ENCODE results near the gene PCGF3.

DNA sequence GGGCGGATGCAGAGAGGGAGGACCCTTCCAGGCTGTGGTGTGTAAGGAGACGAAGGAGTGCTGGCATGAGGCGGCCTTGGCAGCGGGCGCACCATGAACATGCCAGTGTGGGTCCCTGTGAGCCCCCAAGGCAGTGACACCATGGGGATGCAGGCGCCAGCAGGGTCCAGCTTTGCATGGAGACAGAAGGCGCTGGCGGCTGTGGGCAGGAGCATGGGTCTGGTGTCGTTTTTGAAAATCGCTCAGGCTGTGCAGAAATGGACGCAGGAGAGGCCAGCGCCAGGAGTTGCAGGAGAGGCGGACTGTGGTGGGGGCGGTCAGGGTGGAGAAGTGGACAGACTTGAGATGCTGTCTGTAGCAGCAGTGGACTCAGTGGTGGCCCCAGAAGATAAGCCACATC is 56.1 kb downstream of the PCGF3 start:
- TF ChIP-seq, protein P1, sequence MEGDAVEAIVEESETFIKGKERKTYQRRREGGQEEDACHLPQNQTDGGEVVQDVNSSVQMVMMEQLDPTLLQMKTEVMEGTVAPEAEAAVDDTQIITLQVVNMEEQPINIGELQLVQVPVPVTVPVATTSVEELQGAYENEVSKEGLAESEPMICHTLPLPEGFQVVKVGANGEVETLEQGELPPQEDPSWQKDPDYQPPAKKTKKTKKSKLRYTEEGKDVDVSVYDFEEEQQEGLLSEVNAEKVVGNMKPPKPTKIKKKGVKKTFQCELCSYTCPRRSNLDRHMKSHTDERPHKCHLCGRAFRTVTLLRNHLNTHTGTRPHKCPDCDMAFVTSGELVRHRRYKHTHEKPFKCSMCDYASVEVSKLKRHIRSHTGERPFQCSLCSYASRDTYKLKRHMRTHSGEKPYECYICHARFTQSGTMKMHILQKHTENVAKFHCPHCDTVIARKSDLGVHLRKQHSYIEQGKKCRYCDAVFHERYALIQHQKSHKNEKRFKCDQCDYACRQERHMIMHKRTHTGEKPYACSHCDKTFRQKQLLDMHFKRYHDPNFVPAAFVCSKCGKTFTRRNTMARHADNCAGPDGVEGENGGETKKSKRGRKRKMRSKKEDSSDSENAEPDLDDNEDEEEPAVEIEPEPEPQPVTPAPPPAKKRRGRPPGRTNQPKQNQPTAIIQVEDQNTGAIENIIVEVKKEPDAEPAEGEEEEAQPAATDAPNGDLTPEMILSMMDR (IDR thresholded peaks at IDR 0.05) = no peak
- TF ChIP-seq POLR2AphosphoS5 (IDR thresholded peaks at IDR 0.05) = no peak

All from prostate gland (tissue), 2 donors.